ENCODE data around the gene HPSE.
"Not testable (repeated sequence)": the region's sequence is repeated elsewhere in the genome, so short reads cannot be mapped to it uniquely, and the experiment has no call there.

HPSE gene

GRCh38 chr4:83281307-83281706 is 53.3 kb downstream of the HPSE start:
- TF ChIP-seq CTCF (IDR thresholded peaks at IDR 0.05; ENCODE audit: low read depth, low read length) (no peak), EZH2phosphoT487 (IDR thresholded peaks at IDR 0.05; ENCODE audit: low read depth) (no peak)
- Histone ChIP-seq H4K20me1 (ENCODE audit: insufficient read depth, low read length) (peaks cover 7% of the 10 kb centered on the region; the same call in 1 of the 2 replicates), H3K4me3 (ENCODE audit: low read length) (peak overlapping the region; percentile 35; the same call in 1 of the 2 replicates), H3K27me3 (ENCODE audit: low read depth, low read length) (no peaks in the 10 kb centered on the region), H3K4me2 (ENCODE audit: low read length) (peak overlapping the region; percentile 52), H3K9ac (ENCODE audit: low read length) (0 out of 2 replicates have a peak overlapping the region, but pooled peaks have one; percentile 7), H2AFZ (ENCODE audit: low read depth, low read length) (no peak overlapping the region), H3K79me2 (ENCODE audit: low read length) (peaks cover 11% of the 10 kb centered on the region; the same call in 1 of the 2 replicates), H3K36me3 (replicated peaks; ENCODE audit: low read depth, low read length) (peaks cover 15% of the 10 kb centered on the region), H3K27ac (ENCODE audit: low read length) (no peak overlapping the region), H3K9me3 (ENCODE audit: insufficient read depth, low read length) (no peaks in the 10 kb centered on the region), H3K4me1 (ENCODE audit: low read length) (peaks cover 44% of the 10 kb centered on the region)

DNA sequence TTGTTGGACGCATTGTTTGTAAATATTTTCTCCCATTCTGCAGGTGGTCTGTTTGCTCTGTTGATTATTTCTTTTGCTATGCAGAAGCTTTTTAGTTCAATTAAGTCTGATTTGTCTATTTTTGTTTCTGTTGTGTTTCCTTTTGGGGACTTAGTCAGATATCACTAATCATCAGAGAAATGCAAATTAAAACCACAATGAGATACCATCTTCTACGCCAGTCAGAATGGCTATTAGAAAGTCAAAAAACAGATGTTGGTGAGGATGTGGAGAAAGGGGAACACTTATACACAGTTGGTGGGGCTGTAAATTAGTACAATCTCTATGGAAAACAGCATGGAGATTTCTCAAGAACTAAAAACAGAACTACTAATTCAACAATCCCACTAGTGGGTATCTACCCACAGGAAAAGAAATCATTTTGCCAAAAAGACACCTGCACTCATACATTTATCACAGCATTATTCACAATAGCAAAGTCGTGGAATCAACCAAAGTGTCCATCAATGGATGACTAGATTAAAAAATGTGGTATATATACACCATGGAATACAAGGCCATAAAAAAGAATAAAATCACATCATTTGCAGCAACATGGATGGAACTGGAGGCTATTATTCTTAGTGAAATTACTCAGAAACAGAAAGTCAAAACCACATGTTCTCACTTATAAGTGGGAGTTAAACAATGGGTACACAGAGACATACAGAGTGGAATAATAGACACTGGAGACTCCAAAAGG is 58.2 kb downstream of the HPSE start:
- H3K36me3 ChIP-seq (replicated peaks; ENCODE audit: low read depth, low read length), result peaks cover 31% of the 10 kb centered on the region
- H3K4me2 ChIP-seq (ENCODE audit: low read length), result peak overlapping the region; percentile 28

DNA sequence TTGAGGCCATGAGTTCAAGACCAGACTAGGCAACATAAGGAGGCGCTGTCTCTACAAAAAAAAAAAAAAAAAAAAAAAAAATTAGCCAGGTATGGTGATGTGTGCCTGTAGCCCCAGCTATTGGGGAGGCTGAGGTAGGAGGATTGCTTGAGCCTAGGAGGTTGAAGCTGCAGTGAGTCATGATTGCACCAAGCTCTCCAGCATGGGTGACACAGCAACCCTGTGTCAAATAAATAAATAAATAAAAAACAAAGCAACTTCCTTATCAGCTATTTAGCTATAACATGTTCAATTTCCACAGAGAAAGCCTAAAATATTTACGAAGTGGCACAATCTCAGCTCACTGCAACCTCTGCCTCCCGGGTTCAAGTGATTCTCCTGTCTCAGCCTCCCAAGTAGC is 60.7 kb downstream of the HPSE start:
- Histone ChIP-seq H3K36me3 (replicated peaks; ENCODE audit: low read depth, low read length) (peaks cover 45% of the 10 kb centered on the region), H3K4me1 (ENCODE audit: low read length) (peaks cover 48% of the 10 kb centered on the region)
- H3K4me3 ChIP-seq (ENCODE audit: low read length); H3K9ac ChIP-seq (ENCODE audit: low read length); H4K20me1 ChIP-seq (ENCODE audit: insufficient read depth, low read length); H3K4me2 ChIP-seq (ENCODE audit: low read length); H2AFZ ChIP-seq (ENCODE audit: low read depth, low read length); H3K27me3 ChIP-seq (ENCODE audit: low read depth, low read length); H3K9me3 ChIP-seq (ENCODE audit: insufficient read depth, low read length); H3K79me2 ChIP-seq (ENCODE audit: low read length); H3K27ac ChIP-seq (ENCODE audit: low read length): not testable (repeated sequence)

More for the DNA sequence above, 58.2 kb downstream of the HPSE start:
- Histone ChIP-seq H3K4me3 (ENCODE audit: low read length) (no peak overlapping the region), H3K27ac (ENCODE audit: low read length) (no peak overlapping the region), H3K4me1 (ENCODE audit: low read length) (peaks cover 43% of the 10 kb centered on the region), H4K20me1 (ENCODE audit: insufficient read depth, low read length) (peaks cover 6% of the 10 kb centered on the region; the same call in 1 of the 2 replicates), H3K9ac (ENCODE audit: low read length) (no peak overlapping the region), H2AFZ (ENCODE audit: low read depth, low read length) (no peak overlapping the region), H3K27me3 (ENCODE audit: low read depth, low read length) (no peaks in the 10 kb centered on the region), H3K9me3 (ENCODE audit: insufficient read depth, low read length) (no peaks in the 10 kb centered on the region), H3K79me2 (ENCODE audit: low read length) (peaks cover 3% of the 10 kb centered on the region; the same call in 1 of the 2 replicates)
- TF ChIP-seq CTCF (IDR thresholded peaks at IDR 0.05; ENCODE audit: low read depth, low read length) (no peak), EZH2phosphoT487 (IDR thresholded peaks at IDR 0.05; ENCODE audit: low read depth) (no peak)

- peak overlapping the region; percentile 39 for H3K4me3 ChIP-seq (ENCODE audit: low read length)
- H2AFZ ChIP-seq (ENCODE audit: low read depth, low read length), result no peak overlapping the region
- peak overlapping the region; percentile 56 for H3K27ac ChIP-seq (ENCODE audit: low read length)
- TF ChIP-seq CTCF (IDR thresholded peaks at IDR 0.05; ENCODE audit: low read depth, low read length) (no peak), EZH2phosphoT487 (IDR thresholded peaks at IDR 0.05; ENCODE audit: low read depth) (no peak)
- no peaks in the 10 kb centered on the region for H3K27me3 ChIP-seq (ENCODE audit: low read depth, low read length)
- peaks cover 41% of the 10 kb centered on the region for H3K36me3 ChIP-seq (replicated peaks; ENCODE audit: low read depth, low read length)
- no peaks in the 10 kb centered on the region for H3K9me3 ChIP-seq (ENCODE audit: insufficient read depth, low read length)
- peaks cover 3% of the 10 kb centered on the region; the same call in 1 of the 2 replicates for H4K20me1 ChIP-seq (ENCODE audit: insufficient read depth, low read length)
- peaks cover 55% of the 10 kb centered on the region for H3K4me1 ChIP-seq (ENCODE audit: low read length)
- H3K4me2 ChIP-seq (ENCODE audit: low read length), result peak overlapping the region; percentile 67
- H3K9ac ChIP-seq (ENCODE audit: low read length), result no peak overlapping the region; the same call in 1 of the 2 replicates
- no peaks in the 10 kb centered on the region for H3K79me2 ChIP-seq (ENCODE audit: low read length)
These were observed 61.7 kb downstream of the HPSE start for GRCh38 chr4:83272900-83273299.

Data from OCI-LY3 (cell line).